ENCODE measurements around the gene COBL.

GRCh38 chr7:51239691-51240090, 76.9 kb downstream of the COBL start:
- TF ChIP-seq CTCF (conservative IDR thresholded peaks at IDR 0.05; ENCODE audit: low read depth, low read length) (no peak), POLR2A (IDR thresholded peaks at IDR 0.05; ENCODE audit: low read depth, low read length) (no peak), FOS (IDR thresholded peaks at IDR 0.05; ENCODE audit: low read depth, low read length) (no peak)

Measured in IMR-90 (cell line).